GM19025 (cell line): ENCODE measurements around the gene CARD11.
A peak's percentile ranks its signal among the peaks of the same experiment; 100 is the strongest.

Source experiments
- ATAC-seq: cut with Tn5 transposase; IDR thresholded peaks from one replicate; pipeline ENCODE4 v1.9.1; 2021; ENCODE audit warnings: mild to moderate bottlenecking, low read depth, moderate library complexity; ENCODE audit not compliant: unreplicated experiment

The CARD11 gene

GRCh38 chr7:2883101-2883500 is 160.6 kb downstream of the CARD11 start:
- ATAC-seq: no peak

- no peak for ATAC-seq
These were observed 161.6 kb downstream of the CARD11 start for GRCh38 chr7:2882111-2882510.

- no peak for ATAC-seq
These were observed 162.7 kb downstream of the CARD11 start for GRCh38 chr7:2880874-2881533.

- no peak for ATAC-seq
These were observed 163.6 kb downstream of the CARD11 start for GRCh38 chr7:2880051-2880450.

- ATAC-seq: no peak
These were observed 164.3 kb downstream of the CARD11 start for GRCh38 chr7:2879354-2879753.

- ATAC-seq: no peak
These were observed 165.4 kb downstream of the CARD11 start for GRCh38 chr7:2878306-2878705.

GRCh38 chr7:2876031-2876731 is 167.5 kb downstream of the CARD11 start:
- ATAC-seq: no peak

- ATAC-seq: no peak
These were observed 169.7 kb downstream of the CARD11 start for GRCh38 chr7:2873686-2874551.

- no peak for ATAC-seq
These were observed 170.5 kb downstream of the CARD11 start for GRCh38 chr7:2873146-2873545.

GRCh38 chr7:2872296-2872874 is 171.3 kb downstream of the CARD11 start:
- no peak for ATAC-seq

- no peak for ATAC-seq
These were observed 173.2 kb downstream of the CARD11 start for GRCh38 chr7:2870471-2870931.

- ATAC-seq: no peak
These were observed 173.7 kb downstream of the CARD11 start for GRCh38 chr7:2869981-2870380.

- no peak for ATAC-seq
These were observed 177.1 kb downstream of the CARD11 start for GRCh38 chr7:2866601-2867000.

GRCh38 chr7:2864999-2865670 is 178.5 kb downstream of the CARD11 start:
- ATAC-seq: no peak

GRCh38 chr7:2864204-2864985 is 179.3 kb downstream of the CARD11 start:
- ATAC-seq: no peak

- ATAC-seq: peak; percentile 97
These were observed 180.1 kb downstream of the CARD11 start for GRCh38 chr7:2863461-2864066.

- no peak for ATAC-seq
These were observed 180.8 kb downstream of the CARD11 start for GRCh38 chr7:2862831-2863361.

GRCh38 chr7:2861509-2861908 is 182.2 kb downstream of the CARD11 start:
- no peak for ATAC-seq

GRCh38 chr7:2860627-2861133 is 183.0 kb downstream of the CARD11 start:
- no peak for ATAC-seq
